Upper lobe of right lung (tissue), 1 donor: ENCODE results near the gene A1BG. TPM values are rescaled to one million over a fixed set of nuclear protein-coding genes. Genes with fewer than 3 reads are reported as not detected.
A peak's percentile ranks its signal among the peaks of the same experiment; 100 is the strongest.

ENCODE experiments used
- ATAC-seq: fragments of 200-7000 bp; cut with Tn5 transposase; one replicate; pipeline ENCODE4 v1.9.1; 2020; ENCODE audit warnings: mild to moderate bottlenecking, moderate library complexity
- DNase-seq: peaks from one replicate; pipeline ENCODE4 v3.0.0-alpha.2; 2020
- H3K27ac ChIP-seq: fragments of 200-600 bp; one replicate; pipeline ENCODE4 v1.8.0; 2022
- H3K27me3 ChIP-seq: fragments of 200-600 bp; one replicate; pipeline ENCODE4 v1.8.0; 2022; ENCODE audit warnings: mild to moderate bottlenecking
- H3K36me3 ChIP-seq: fragments of 200-600 bp; one replicate; pipeline ENCODE4 v1.8.0; 2022
- H3K4me1 ChIP-seq: fragments of 200-600 bp; one replicate; pipeline ENCODE4 v1.8.0; 2022
- H3K4me3 ChIP-seq: fragments of 200-600 bp; one replicate; pipeline ENCODE4 v1.8.0; 2022; ENCODE audit warnings: mild to moderate bottlenecking
- H3K9me3 ChIP-seq: fragments of 200-600 bp; one replicate; pipeline ENCODE4 v1.8.0; 2022
- CTCF ChIP-seq: fragments of 200-600 bp; IDR thresholded peaks from one replicate; pipeline ENCODE4 v1.8.0; 2022; ENCODE audit warnings: antibody characterized with exemption
- intact Hi-C: fragments of 100-400 bp; cut with DNase I; formaldehyde crosslinking; loops from one replicate; pipeline ENCODE4 v1.11.0; 2022
- total RNA-seq: library from RNA; stranded (reverse); fragmentation: NEBNext Ultra II Directional; extraction: Animal tissue kit (Norgen Biotek cat#: 25700); gene quantifications from one replicate; pipeline ENCODE4 v1.2.1, GENCODE V29; 2021
- donor health status: DM: no; HTN: yes; CAD: no; lungs with severe emphysema.

Gene A1BG
- total RNA-seq, 1 donor from 2014 or later = 12.7 TPM

- intact Hi-C loops = no loop called here
Observed at GRCh38 chr19:58385313-58385890, 32.1 kb upstream of the A1BG start.

GRCh38 chr19:58382997-58383603, 29.8 kb upstream of the A1BG start:
- peaks cover 29% of the 10 kb centered on the region for H3K4me1 ChIP-seq
- no peak for DNase-seq
- no peaks in the 10 kb centered on the region for H3K27me3 ChIP-seq
- no peaks in the 10 kb centered on the region for H3K9me3 ChIP-seq
- no peak overlapping the region for H3K4me3 ChIP-seq
- TF ChIP-seq CTCF = no peak
- peaks cover under 1% of the 10 kb centered on the region for H3K36me3 ChIP-seq
- no peak for ATAC-seq
- no peak overlapping the region for H3K27ac ChIP-seq
- intact Hi-C loops = no loop called here

More at GRCh38 chr19:58385313-58385890, 32.1 kb upstream of the A1BG start:
- peak overlapping the region; percentile 78 for H3K4me3 ChIP-seq
- TF ChIP-seq CTCF = no peak
- no peak for DNase-seq
- peaks cover 24% of the 10 kb centered on the region for H3K4me1 ChIP-seq
- H3K27me3 ChIP-seq = no peaks in the 10 kb centered on the region
- H3K9me3 ChIP-seq = no peaks in the 10 kb centered on the region
- no peak for ATAC-seq
- H3K27ac ChIP-seq = peak overlapping the region; percentile 99
- peaks cover 22% of the 10 kb centered on the region for H3K36me3 ChIP-seq

GRCh38 chr19:58381460-58382212, 28.3 kb upstream of the A1BG start:
- intact Hi-C loops = no loop called here
- H3K9me3 ChIP-seq = no peaks in the 10 kb centered on the region
- H3K36me3 ChIP-seq = no peaks in the 10 kb centered on the region
- H3K4me1 ChIP-seq = peaks cover 23% of the 10 kb centered on the region
- H3K4me3 ChIP-seq = peak overlapping the region; percentile 67
- H3K27me3 ChIP-seq = no peaks in the 10 kb centered on the region
- no peak for ATAC-seq
- DNase-seq = no peak
- no peak for TF ChIP-seq CTCF
- H3K27ac ChIP-seq = peak overlapping the region; percentile 92

GRCh38 chr19:58380662-58381459, 27.6 kb upstream of the A1BG start, which contains the start of gene ZNF837:
Gene ZNF837, minus strand, starts transcription at chr19:58381030. Its CDS starts 11,698 bp downstream, at chr19:58369332.
- intact Hi-C loops = no loop called here
- peak; percentile 95 for ATAC-seq
- no peak for TF ChIP-seq CTCF
- no peaks in the 10 kb centered on the region for H3K27me3 ChIP-seq
- H3K4me3 ChIP-seq = peak within 1 kb of the TSS; percentile 67
- peak; percentile 99 for DNase-seq
- H3K9me3 ChIP-seq = no peaks in the 10 kb centered on the region
- H3K27ac ChIP-seq = peak within 1 kb of the TSS; percentile 92
- no peaks in the 10 kb centered on the region for H3K36me3 ChIP-seq
- peaks cover 21% of the 10 kb centered on the region for H3K4me1 ChIP-seq

- intact Hi-C loops = no loop called here
- no peak for ATAC-seq
- peaks cover 15% of the 10 kb centered on the region for H3K4me1 ChIP-seq
- H3K9me3 ChIP-seq = no peaks in the 10 kb centered on the region
- no peaks in the 10 kb centered on the region for H3K36me3 ChIP-seq
- no peak for TF ChIP-seq CTCF
- H3K27ac ChIP-seq = peak overlapping the region; percentile 92
- DNase-seq = no peak
- H3K4me3 ChIP-seq = peak overlapping the region; percentile 67
- H3K27me3 ChIP-seq = no peaks in the 10 kb centered on the region
Observed at GRCh38 chr19:58380037-58380661, 26.9 kb upstream of the A1BG start.
